GM12891 (cell line): ENCODE measurements around the gene ALG5.

ENCODE experiments used
- DNase-seq: peaks from one replicate; pipeline ENCODE4 v3.0.0; 2011; ENCODE audit warnings: low spot score; ENCODE audit not compliant: insufficient read length
- FAIRE-seq: peaks from 2 replicates; lab custom pipeline; 2011; peaks lifted over from hg19 to GRCh38; lab: Jason Lieb, UNC
- PAX5 ChIP-seq: IDR thresholded peaks from 2 replicates; pipeline ENCODE4 v1.6.1; 2011; ENCODE audit warnings: low read length, moderate library complexity, mild to moderate bottlenecking; ENCODE audit not compliant: insufficient read depth, severe bottlenecking
- POLR2A ChIP-seq: IDR thresholded peaks from 2 replicates; pipeline ENCODE4 v1.6.1; 2011; ENCODE audit warnings: low read depth, low read length, control low read depth
- POLR2AphosphoS5 ChIP-seq: IDR thresholded peaks from 2 replicates; pipeline ENCODE4 v1.6.1; 2011; ENCODE audit warnings: low read depth, low read length, control low read depth
- POU2F2 ChIP-seq: IDR thresholded peaks from 2 replicates; pipeline ENCODE4 v1.6.1; 2011; ENCODE audit warnings: low read depth, mild to moderate bottlenecking, control low read depth, low read length, moderate library complexity
- SPI1 ChIP-seq: IDR thresholded peaks from 2 replicates; pipeline ENCODE4 v1.6.1; 2011; ENCODE audit warnings: low read depth, low read length, control low read depth
- TAF1 ChIP-seq: IDR thresholded peaks from 2 replicates; pipeline ENCODE4 v1.6.1; 2011; ENCODE audit warnings: low read depth, low read length, control low read depth

ALG5 gene

GRCh38 chr13:36907821-36908220 lies 91.3 kb downstream of the ALG5 start:
- TF ChIP-seq POLR2AphosphoS5 (no peak), POLR2A (no peak), POU2F2 (no peak), SPI1 (no peak), PAX5 (no peak), TAF1 (no peak)
- no peak for FAIRE-seq

GRCh38 chr13:36907266-36907665 lies 91.9 kb downstream of the ALG5 start:
- DNase-seq (no peak), FAIRE-seq (no peak)
- TF ChIP-seq POLR2AphosphoS5: no peak
- TF ChIP-seq SPI1: no peak
- TF ChIP-seq POLR2A: no peak
- no peak for TF ChIP-seq PAX5
- TF ChIP-seq TAF1: no peak
- TF ChIP-seq POU2F2: no peak

More at GRCh38 chr13:36907821-36908220, 91.3 kb downstream of the ALG5 start:
- DNase-seq: no peak

GRCh38 chr13:36905944-36906343 lies 93.2 kb downstream of the ALG5 start:
- DNase-seq: no peak
- TF ChIP-seq POLR2A (no peak), PAX5 (no peak), POU2F2 (no peak), SPI1 (no peak)
- no peak for FAIRE-seq

- no peak for FAIRE-seq
- no peak for TF ChIP-seq PAX5
- no peak for DNase-seq
These were observed 95.1 kb downstream of the ALG5 start for GRCh38 chr13:36903925-36904595.
